22Rv1 (cell line): ENCODE measurements around the gene GPD1.

Experiments
- ZFX ChIP-seq: fragments of 450-650 bp; IDR thresholded peaks from 2 replicates; pipeline ENCODE4 v1.6.1; 2017; ENCODE audit warnings: antibody characterized with exemption, borderline replicate concordance
- TF ChIP-seq, protein P1 (sequence below): fragments of 450-650 bp; IDR thresholded peaks from 2 replicates; pipeline ENCODE4 v1.5.1; 2017; ENCODE audit warnings: mild to moderate bottlenecking

DNA sequence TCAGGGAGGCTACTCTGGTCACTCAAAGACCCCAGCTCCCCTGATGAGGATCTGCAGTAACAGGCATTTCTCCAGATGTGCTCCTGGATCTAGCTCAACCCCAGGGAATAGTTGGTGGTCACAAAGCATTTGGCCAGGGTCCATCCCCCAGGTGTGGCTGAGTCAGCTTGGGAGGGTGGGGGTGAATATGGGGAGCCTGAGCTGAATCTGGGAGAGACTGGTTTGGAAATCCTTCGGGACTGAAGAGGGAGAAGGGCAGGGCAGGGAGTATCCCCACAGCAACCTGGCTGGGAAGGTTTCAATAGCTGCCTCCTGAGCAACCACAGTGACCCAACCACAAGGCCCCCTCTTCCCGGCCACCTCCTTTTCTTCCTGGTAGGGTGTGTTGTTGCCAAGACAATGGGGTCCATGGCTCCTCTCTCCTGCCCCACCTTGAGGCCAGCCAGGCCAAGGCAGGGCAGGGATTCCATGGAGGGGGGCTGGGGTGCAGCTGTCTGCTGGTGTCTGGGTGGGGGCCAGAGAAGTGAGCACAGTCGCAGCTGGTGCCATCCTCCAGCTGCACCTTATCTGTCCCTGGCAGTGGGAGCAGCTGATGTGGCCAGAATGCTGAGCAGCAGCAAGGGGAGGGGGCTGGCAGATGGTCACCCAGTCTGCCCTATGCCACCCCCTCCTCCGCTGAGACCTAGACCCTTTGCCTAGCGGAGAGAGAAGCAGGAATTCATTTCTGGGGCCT is 40.9 kb upstream of the GPD1 start:
- TF ChIP-seq, protein P1, sequence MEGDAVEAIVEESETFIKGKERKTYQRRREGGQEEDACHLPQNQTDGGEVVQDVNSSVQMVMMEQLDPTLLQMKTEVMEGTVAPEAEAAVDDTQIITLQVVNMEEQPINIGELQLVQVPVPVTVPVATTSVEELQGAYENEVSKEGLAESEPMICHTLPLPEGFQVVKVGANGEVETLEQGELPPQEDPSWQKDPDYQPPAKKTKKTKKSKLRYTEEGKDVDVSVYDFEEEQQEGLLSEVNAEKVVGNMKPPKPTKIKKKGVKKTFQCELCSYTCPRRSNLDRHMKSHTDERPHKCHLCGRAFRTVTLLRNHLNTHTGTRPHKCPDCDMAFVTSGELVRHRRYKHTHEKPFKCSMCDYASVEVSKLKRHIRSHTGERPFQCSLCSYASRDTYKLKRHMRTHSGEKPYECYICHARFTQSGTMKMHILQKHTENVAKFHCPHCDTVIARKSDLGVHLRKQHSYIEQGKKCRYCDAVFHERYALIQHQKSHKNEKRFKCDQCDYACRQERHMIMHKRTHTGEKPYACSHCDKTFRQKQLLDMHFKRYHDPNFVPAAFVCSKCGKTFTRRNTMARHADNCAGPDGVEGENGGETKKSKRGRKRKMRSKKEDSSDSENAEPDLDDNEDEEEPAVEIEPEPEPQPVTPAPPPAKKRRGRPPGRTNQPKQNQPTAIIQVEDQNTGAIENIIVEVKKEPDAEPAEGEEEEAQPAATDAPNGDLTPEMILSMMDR = no peak
- TF ChIP-seq ZFX = no peak
